B cell (primary cell): ENCODE measurements around the gene GLG1. TPM values are rescaled to one million over a fixed set of nuclear protein-coding genes. Genes with fewer than 3 reads are reported as not detected.

Experiments used
- ATAC-seq: fragments of 200-7000 bp; cut with Tn5 transposase; one replicate; pipeline ENCODE4 v1.10.0; 2021; ENCODE audit warnings: low read depth, mild to moderate bottlenecking, moderate number of reproducible peaks, moderate library complexity
- CTCF ChIA-PET: fragments of 350-600 bp; sonication (Branson Sonifier 250); formaldehyde crosslinking; loops from one replicate; lab custom pipeline; 2021; ENCODE audit warnings: antibody characterized with exemption, inconsistent platforms; lab: Charles Lee
- POLR2A ChIA-PET: fragments of 350-600 bp; sonication (Branson Sonifier 250); formaldehyde crosslinking; loops from one replicate; lab custom pipeline; 2021; ENCODE audit warnings: antibody characterized with exemption; lab: Charles Lee
- DNase-seq: peaks from one replicate; pipeline ENCODE4 v3.0.0; 2013
- H2AFZ ChIP-seq: 2 replicates; pipeline ENCODE4 v1.6.1; 2012; ENCODE audit warnings: mild to moderate bottlenecking, low read depth, low read length; ENCODE audit not compliant: insufficient read depth, poor library complexity, severe bottlenecking
- H3K27ac ChIP-seq, 2 donors: 1 replicate in 1 of 2; 2 replicates in 1 of 2; pipeline ENCODE4 v1.5.1; 2012 to 2013; ENCODE audit warnings: low read length in 2 of 2, mild to moderate bottlenecking in 2 of 2, moderate library complexity in 1 of 2
- H3K27me3 ChIP-seq, 4 experiments: fragments of 200-600 bp in 1 of 4; sonication (generic) in 1 of 4; replicated peaks in 1 of 4; 1 replicate in 2 of 4; 2 replicates in 2 of 4; pipeline versions ENCODE4 v1.6.1 to v1.7.0; 2013 to 2016; ENCODE audit warnings: low read length in 3 of 4, mild to moderate bottlenecking in 2 of 4, mixed read lengths in 1 of 4, moderate library complexity in 1 of 4; ENCODE audit not compliant: insufficient read depth in 4 of 4, control insufficient read depth in 3 of 4; ENCODE audit errors: control extremely low read depth in 1 of 4
- H3K36me3 ChIP-seq, 2 experiments: replicated peaks in 1 of 2; 1 replicate in 1 of 2; 2 replicates in 1 of 2; pipeline versions ENCODE4 v1.6.1 to v1.7.1; 2013; ENCODE audit warnings: low read length in 1 of 2; ENCODE audit not compliant: insufficient read depth in 2 of 2, control insufficient read depth in 1 of 2; ENCODE audit errors: control extremely low read depth in 1 of 2, extremely low read depth in 1 of 2
- H3K4me1 ChIP-seq, 2 donors: fragments of 200-600 bp in 1 of 2; sonication (generic) in 1 of 2; 1 replicate in 1 of 2; 2 replicates in 1 of 2; pipeline versions ENCODE4 v1.5.1 to v1.6.1; 2013 to 2017; ENCODE audit warnings: low read length in 2 of 2; ENCODE audit not compliant: control insufficient read depth in 2 of 2, insufficient read depth in 2 of 2
- H3K4me2 ChIP-seq: replicated peaks from 2 replicates; pipeline ENCODE3; 2012; ENCODE audit warnings: mild to moderate bottlenecking, low read depth, low read length; ENCODE audit not compliant: poor library complexity, severe bottlenecking
- H3K4me3 ChIP-seq, 5 experiments: fragments of 200-600 bp in 1 of 5; sonication (generic) in 1 of 5; 1 replicate in 3 of 5; 2 replicates in 2 of 5; pipeline versions ENCODE4 v1.5.1 to v1.7.0; 2011 to 2016; ENCODE audit warnings: low read length in 4 of 5, mild to moderate bottlenecking in 4 of 5, low read depth in 2 of 5, control low read depth in 1 of 5, moderate library complexity in 1 of 5; ENCODE audit not compliant: insufficient read depth in 1 of 5; ENCODE audit errors: control extremely low read depth in 1 of 5, extremely low read depth in 1 of 5
- H3K79me2 ChIP-seq: fragments of 200-600 bp; sonication (generic); one replicate; pipeline ENCODE4 v1.6.0; 2016; ENCODE audit warnings: low read length; ENCODE audit not compliant: control insufficient read depth, insufficient read depth
- H3K9ac ChIP-seq: fragments of 200-600 bp; sonication (generic); 2 replicates; pipeline ENCODE4 v1.6.1; 2017; ENCODE audit warnings: mild to moderate bottlenecking, low read length, moderate library complexity
- H3K9me3 ChIP-seq, 3 donors: one replicate each; pipeline versions ENCODE4 v1.6.1 to v1.7.1; 2013; ENCODE audit warnings: low read length in 2 of 3; ENCODE audit not compliant: control insufficient read depth in 2 of 3, insufficient read depth in 1 of 3; ENCODE audit errors: control extremely low read depth in 1 of 3
- H4K20me1 ChIP-seq: 2 replicates; pipeline ENCODE4 v1.6.0; 2012; ENCODE audit warnings: mild to moderate bottlenecking, low read length; ENCODE audit not compliant: insufficient read depth, control insufficient read depth, poor library complexity, severe bottlenecking
- H3K27ac Mint-ChIP-seq: one replicate; pipeline ENCODE4 v1.8.0; 2021; ENCODE audit warnings: mixed read lengths
- H3K27me3 Mint-ChIP-seq: one replicate; pipeline ENCODE4 v1.8.0; 2021; ENCODE audit warnings: mixed read lengths
- H3K4me1 Mint-ChIP-seq: one replicate; pipeline ENCODE4 v1.8.0; 2021; ENCODE audit warnings: mixed read lengths
- H3K4me3 Mint-ChIP-seq: one replicate; pipeline ENCODE4 v1.8.0; 2021; ENCODE audit warnings: mixed read lengths
- H3K9me3 Mint-ChIP-seq: one replicate; pipeline ENCODE4 v1.8.0; 2022; ENCODE audit warnings: mixed read lengths; ENCODE audit not compliant: insufficient read depth
- CTCF ChIP-seq: fragments of 200-600 bp; IDR thresholded peaks from one replicate; pipeline ENCODE4 v1.8.0; 2022; ENCODE audit warnings: antibody characterized with exemption, mild to moderate bottlenecking
- EZH2 ChIP-seq: IDR thresholded peaks from 2 replicates; pipeline ENCODE4 v1.6.1; 2012; ENCODE audit warnings: borderline replicate concordance, low read depth, mild to moderate bottlenecking, moderate library complexity, low read length; ENCODE audit not compliant: insufficient read depth, poor library complexity, severe bottlenecking
- WGBS: methylation state at CpG from one replicate; pipeline ENCODE4 v1.1.5; 2013; ENCODE audit warnings: missing lambda C conversion rate; ENCODE audit not compliant: insufficient coverage; 5-methylcytosine and 5-hydroxymethylcytosine counted together
- intact Hi-C: fragments of 100-400 bp; cut with micrococcal nuclease; formaldehyde crosslinking; loops from one replicate; pipeline ENCODE4 v1.10.0; 2022
- polyA plus RNA-seq: library from polyadenylated mRNA; depleted of rRNA; stranded (reverse); fragments of >200 nt; gene quantifications from 2 replicates; pipeline ENCODE4 v1.2.3, GENCODE V29; 2012
- total RNA-seq, 2 donors: library from RNA; stranded (reverse); fragments of 120-200 nt in 1 of 2; gene quantifications; 1 replicate in 1 of 2; 2 replicates in 1 of 2; pipeline versions ENCODE4 v1.2.3 to v1.2.4, GENCODE V29; 2013 to 2022

The GLG1 gene
- total and polyA plus RNA-seq, 2 donors (not counting 1 experiment from before 2014, with no cell fraction given) = 28.3 to 114 TPM

- Histone ChIP-seq H4K20me1 (no peaks in the 10 kb centered on the region), H3K27ac (no peak overlapping the region), H3K9ac (no peak overlapping the region), H2AFZ (no peak overlapping the region), H3K9me3 (no peaks in the 10 kb centered on the region), H3K4me1 (no peaks in the 10 kb centered on the region), H3K79me2 (peaks cover 8% of the 10 kb centered on the region), H3K4me2 (no peak overlapping the region), H3K36me3 (peaks cover 25 to 65% of the 10 kb centered on the region in 2 experiments), H3K4me3 (no peak overlapping the region), H3K27me3 (no peaks in the 10 kb centered on the region)
- H3K27ac Mint-ChIP-seq = no peak overlapping the region
- H3K9me3 Mint-ChIP-seq = no peaks in the 10 kb centered on the region
- intact Hi-C loops = no loop called here
- no peak overlapping the region for H3K4me3 Mint-ChIP-seq
- H3K27me3 Mint-ChIP-seq = no peaks in the 10 kb centered on the region
- ChIA-PET POLR2A (no interaction called here), CTCF (interaction anchor here (0.7 to 1.7 kb wide), 2 partner anchors 12 to 16 kb away, joined by 3 to 6 read pairs; no protein-coding TSS in a partner anchor)
- WGBS = 0% methylated on average over 1 of the region's 5 CpGs
- no peak for ATAC-seq
- TF ChIP-seq EZH2 (no peak), CTCF (no peak)
- no peak for DNase-seq
- no peaks in the 10 kb centered on the region for H3K4me1 Mint-ChIP-seq
Measured at GRCh38 chr16:74635303-74635702, 28.4 kb upstream of the GLG1 start.

GRCh38 chr16:74633686-74634085, 26.8 kb upstream of the GLG1 start:
- Histone ChIP-seq H3K9ac (no peak overlapping the region), H2AFZ (no peak overlapping the region), H3K79me2 (peaks cover 8% of the 10 kb centered on the region), H4K20me1 (no peaks in the 10 kb centered on the region), H3K4me1 (no peaks in the 10 kb centered on the region), H3K4me3 (no peak overlapping the region), H3K27ac (no peak overlapping the region), H3K36me3 (peaks cover 22 to 76% of the 10 kb centered on the region in 2 experiments), H3K9me3 (no peaks in the 10 kb centered on the region), H3K27me3 (no peaks in the 10 kb centered on the region), H3K4me2 (no peak overlapping the region)
- TF ChIP-seq EZH2 (no peak), CTCF (no peak)
- POLR2A ChIA-PET = no interaction called here
- ATAC-seq (no peak), DNase-seq (no peak)
- H3K27me3 Mint-ChIP-seq = no peaks in the 10 kb centered on the region
- no peaks in the 10 kb centered on the region for H3K9me3 Mint-ChIP-seq
- no peak overlapping the region for H3K27ac Mint-ChIP-seq
- no peaks in the 10 kb centered on the region for H3K4me1 Mint-ChIP-seq
- no peak overlapping the region for H3K4me3 Mint-ChIP-seq
- CTCF ChIA-PET = no interaction called here
- intact Hi-C loops = no loop called here
- 97% methylated on average over 3 of the region's 7 CpGs for WGBS
